ENCODE measurements around the gene CPEB4.

Gene CPEB4

DNA sequence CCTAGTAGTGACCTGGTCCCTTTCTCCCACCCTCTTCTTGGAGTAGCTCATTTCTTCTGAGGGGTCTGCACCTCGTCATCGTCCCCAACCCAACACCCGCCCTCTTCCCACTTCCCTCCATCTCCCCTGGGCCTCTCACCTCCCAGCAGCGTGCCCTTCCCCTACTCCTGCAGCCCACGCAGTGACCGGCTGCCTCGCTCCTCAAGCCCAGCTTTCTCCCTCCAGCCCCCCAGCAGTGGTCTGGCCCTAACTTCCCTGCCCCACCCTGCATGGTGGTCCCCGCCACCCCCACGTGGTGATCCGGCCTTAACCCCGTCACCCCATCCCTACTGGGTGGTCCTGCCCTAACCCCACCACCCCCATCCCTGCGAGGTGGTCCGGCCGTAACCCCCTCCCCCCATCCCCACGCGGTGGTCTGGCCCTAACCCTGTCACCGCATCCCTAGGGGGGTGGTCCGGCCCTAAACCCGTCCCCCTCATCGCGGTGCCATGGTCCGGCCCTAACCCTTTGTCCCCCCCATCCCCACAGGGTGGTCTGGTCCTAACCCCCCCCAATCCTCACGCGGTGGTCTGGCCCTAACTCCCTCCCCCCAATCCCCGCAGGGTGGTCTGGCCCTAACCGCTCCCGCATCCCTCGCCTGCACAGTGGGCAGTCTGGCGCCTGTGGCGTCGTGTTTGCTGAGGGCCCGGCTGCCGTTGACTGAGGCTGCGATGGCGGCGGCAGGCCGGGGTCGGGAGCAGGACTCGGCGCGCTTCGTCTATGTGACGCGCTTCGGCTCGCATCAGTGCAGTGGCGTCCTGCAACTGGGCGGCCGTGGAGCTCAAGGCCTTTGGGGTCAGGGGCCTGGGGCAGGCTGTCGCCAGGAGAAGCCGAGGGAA, 100.6 kb downstream of the CPEB4 start, which contains the start of gene C5orf47:
C5orf47 (plus strand) TSS at position 617 of the 878 bp plus-strand sequence; CDS start at position 711, 94 bp downstream.
- DNase-seq, result no peak

DNA sequence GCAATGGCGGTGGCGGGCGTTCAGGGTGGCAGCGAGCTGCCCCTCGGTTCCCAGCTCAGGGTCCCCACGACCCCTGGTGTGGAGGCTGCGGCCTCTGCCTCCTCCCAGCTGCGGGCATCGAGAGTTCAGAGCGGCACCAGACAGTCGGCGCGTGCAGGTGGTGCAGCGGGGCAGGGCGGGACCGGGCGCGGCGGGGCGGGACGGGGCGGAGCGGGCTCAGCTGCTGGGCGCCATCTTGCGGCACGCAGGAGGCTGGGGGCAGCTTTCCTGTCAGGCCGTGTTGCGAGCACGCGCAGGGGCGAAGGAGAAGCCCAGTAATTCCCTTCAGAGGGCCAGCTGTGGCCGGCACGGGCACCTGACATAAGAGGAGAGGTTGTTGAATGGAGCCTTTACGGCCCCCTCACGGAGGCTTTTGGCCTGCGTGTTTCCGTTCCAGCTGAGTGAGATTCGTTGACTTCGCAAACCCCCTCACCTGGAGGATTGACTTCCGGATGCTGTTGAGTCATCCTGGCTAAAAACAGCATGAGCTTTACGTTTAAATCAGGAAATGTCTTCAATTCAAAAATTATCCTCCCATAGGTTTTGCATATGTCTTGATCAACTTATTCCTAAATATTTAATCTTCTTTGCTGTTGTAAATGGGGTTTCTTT, 101.4 kb downstream of the CPEB4 start:
- no peak for DNase-seq

DNA sequence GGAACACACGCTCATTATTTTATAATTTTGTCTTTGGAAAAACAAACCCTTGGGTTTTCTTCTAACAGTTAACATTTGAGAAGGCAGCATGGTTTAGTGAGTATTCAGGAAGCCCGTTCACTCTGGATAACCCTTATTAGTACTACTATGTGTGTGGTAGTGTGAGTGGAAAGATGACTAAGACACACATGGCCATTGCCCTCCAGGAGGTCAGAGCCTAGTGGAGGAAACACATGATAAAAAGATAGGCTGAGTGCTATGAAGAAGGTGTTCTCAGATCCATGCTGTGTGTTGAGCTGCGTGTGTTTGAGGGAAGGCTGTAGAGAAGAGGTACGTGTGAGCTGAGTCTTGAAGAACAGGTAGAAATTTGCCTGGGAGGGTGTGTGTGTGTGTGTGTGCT, 109.2 kb downstream of the CPEB4 start:
- DNase-seq, result no peak

DNA sequence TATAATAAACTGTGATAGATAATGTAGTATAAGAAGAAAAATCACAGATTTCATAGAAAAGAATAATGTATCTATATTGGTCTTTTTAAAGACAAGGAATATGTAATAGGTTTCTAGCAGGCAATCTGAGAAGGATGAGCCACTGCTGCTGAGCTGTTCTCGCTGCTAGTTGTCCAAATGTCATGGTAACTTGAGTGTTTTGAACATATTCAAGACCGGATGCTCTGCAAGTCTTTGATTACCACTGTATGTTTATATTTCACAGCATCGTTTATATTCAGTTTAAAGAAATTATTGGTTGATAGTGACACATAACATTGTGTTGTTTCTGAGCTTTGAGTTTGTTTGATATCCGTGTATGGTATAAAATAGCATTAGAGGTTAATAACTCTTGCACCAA, 110.4 kb downstream of the CPEB4 start:
- DNase-seq, result no peak

DNA sequence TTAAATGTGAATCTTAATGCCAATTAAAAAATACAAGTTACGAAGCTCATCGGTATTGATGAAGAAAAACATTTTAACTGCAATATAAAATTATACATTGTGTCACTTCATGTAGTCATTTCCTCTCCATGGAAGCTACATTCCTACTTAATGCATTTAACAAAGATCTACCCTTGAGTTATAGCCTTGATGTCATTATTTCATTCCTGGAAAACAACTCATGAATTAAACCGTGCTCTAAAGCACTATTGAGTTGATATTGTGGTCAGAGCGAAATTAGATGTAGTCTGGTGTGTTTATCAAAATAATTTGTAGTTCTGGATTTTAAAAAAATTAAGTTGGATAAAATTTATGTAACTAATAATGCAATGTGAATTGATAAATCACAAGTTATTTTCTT, 111.9 kb downstream of the CPEB4 start:
- no peak for DNase-seq

DNA sequence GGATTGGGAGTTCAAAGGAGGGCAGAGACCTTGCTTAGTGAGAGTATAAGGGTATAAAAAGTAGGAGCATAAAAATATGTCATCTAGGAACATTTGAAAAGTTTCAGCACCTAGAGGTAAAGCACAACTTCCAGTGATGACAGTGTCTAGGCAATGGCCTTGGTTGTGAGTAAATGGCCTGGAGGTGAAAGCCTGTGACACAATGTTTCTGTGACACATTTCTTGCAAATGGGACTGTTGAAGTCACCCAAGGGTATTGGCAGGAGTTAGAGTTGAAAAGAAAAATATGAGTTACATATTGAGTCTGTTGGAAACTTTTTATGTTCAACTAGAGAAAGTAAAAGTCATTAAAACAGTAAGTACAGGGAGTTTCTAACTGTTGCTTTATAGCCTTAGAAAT, 115.6 kb downstream of the CPEB4 start:
- DNase-seq, result no peak

DNA sequence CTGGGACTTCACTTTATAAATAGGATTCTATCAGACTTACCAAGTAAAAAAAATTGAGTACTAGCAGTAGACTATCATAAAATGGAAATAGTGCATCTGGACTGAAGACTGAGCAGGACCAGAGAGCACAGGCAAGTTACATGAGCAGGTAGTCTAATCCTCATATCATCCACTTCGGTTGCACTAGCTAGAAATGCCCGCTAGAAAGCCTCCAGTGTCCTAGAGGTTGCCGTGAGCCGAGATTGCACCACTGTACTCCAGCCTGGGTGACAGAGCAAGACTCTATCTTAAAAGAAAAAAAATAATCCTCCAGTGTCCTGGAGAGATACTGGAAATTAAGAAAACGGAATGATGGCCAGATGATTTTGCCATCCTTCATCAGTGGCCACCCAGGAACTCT, 120.8 kb downstream of the CPEB4 start:
- no peak for DNase-seq

DNA sequence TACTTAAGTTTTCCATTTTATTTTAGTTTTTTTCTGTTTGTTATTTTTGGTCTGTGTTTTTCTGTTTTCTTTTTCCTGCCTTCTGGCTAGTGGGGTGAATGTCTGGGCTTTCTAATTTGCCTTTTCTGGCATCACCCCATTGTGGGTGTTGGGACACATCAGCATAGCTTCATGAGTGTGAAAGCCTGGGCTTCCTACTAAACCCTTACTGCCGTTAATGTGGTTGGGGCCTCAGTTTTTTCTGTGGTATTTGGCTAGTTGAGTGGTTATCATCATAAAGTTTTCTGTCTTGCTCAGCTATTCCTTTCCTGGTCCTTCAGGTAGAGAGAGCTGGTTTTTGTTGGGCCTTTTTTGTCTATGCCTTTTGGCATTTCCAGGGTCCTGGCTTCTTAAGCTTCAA, 122.2 kb downstream of the CPEB4 start:
- DNase-seq, result no peak

DNA sequence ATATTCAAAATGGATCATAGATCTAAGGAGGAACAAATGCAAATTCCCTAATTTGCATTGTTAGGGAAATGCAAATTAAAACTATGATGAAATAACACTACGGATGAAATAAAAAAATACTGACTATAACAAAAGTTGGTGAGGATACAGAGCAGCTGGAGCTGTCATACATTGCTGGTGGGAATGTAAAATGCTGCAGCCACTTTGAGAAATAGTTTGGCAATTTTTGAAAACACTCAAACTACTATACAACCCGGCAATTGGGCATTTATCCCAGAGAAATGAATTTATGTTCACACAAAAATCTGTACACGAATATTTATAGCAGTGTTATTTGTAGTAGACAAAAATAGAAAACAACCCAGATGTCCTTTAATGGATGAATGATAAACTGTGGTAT, 123.3 kb downstream of the CPEB4 start:
- DNase-seq, result no peak
